SK-N-SH (cell line): ENCODE measurements around the gene CEP89.

ENCODE experiments used
- CTCF ChIP-seq: fragments of 200-600 bp; sonication (generic); IDR thresholded peaks from 2 replicates; pipeline ENCODE4 v1.6.1; 2017; ENCODE audit warnings: antibody characterized with exemption, mild to moderate bottlenecking, moderate library complexity
- SMC3 ChIP-seq: IDR thresholded peaks from 2 replicates; pipeline ENCODE4 v1.6.1; 2012; ENCODE audit warnings: low read depth, low read length, improper control_type of control experiment
- TAF1 ChIP-seq: IDR thresholded peaks from 2 replicates; pipeline ENCODE4 v1.6.1; 2012; ENCODE audit warnings: low read depth, mild to moderate bottlenecking, low read length, moderate library complexity, borderline replicate concordance

GRCh38 chr19:32997716-32998355 is 26.1 kb upstream of the CEP89 start:
- TF ChIP-seq TAF1 (no peak), SMC3 (no peak), CTCF (no peak)
